Neural cell (in vitro differentiated cells): ENCODE data around the gene THRB. TPM values are rescaled to one million over a fixed set of nuclear protein-coding genes. Genes with fewer than 3 reads are reported as not detected.

Source experiments
- H2AFZ ChIP-seq: fragments of 200-600, 300-800 bp; sonication (generic), shearing (Covaris generic); 2 replicates; pipeline ENCODE4 v1.6.0; 2014; ENCODE audit warnings: low read depth, mild to moderate bottlenecking, antibody characterized with exemption, low read length, moderate library complexity
- H3F3A ChIP-seq: fragments of 200-600 bp; shearing (Covaris generic); 2 replicates; pipeline ENCODE4 v1.6.1; 2016; ENCODE audit warnings: mild to moderate bottlenecking, moderate library complexity, mixed read lengths, antibody characterized with exemption, low read length; ENCODE audit not compliant: insufficient read depth, poor library complexity, severe bottlenecking
- H3K27ac ChIP-seq: fragments of 200-600, 300-800 bp; sonication (generic), shearing (Covaris generic); 2 replicates; pipeline ENCODE4 v1.5.1; 2014; ENCODE audit warnings: mild to moderate bottlenecking, low read length, moderate library complexity
- H3K27me3 ChIP-seq: fragments of 300-800, 200-600 bp; sonication (generic), shearing (Covaris generic); 2 replicates; pipeline ENCODE4 v1.6.0; 2014; ENCODE audit warnings: mild to moderate bottlenecking, low read depth, low read length, moderate library complexity; ENCODE audit not compliant: insufficient read depth
- H3K36me3 ChIP-seq: fragments of 300-800, 200-600 bp; sonication (generic), shearing (Covaris generic); 2 replicates; pipeline ENCODE4 v1.5.1; 2014; ENCODE audit warnings: mild to moderate bottlenecking, antibody characterized with exemption, low read length, moderate library complexity; ENCODE audit not compliant: insufficient read depth
- H3K4me2 ChIP-seq: fragments of 300-800, 200-600 bp; sonication (generic), shearing (Covaris generic); 2 replicates; pipeline ENCODE4 v1.6.0; 2014; ENCODE audit warnings: mild to moderate bottlenecking, low read length
- H3K4me3 ChIP-seq: fragments of 300-800, 200-600 bp; sonication (generic), shearing (Covaris generic); 2 replicates; pipeline ENCODE4 v1.5.1; 2014; ENCODE audit warnings: mild to moderate bottlenecking, low read length, moderate library complexity
- H3K79me2 ChIP-seq: fragments of 200-600 bp; shearing (Covaris generic); replicated peaks from 2 replicates; pipeline ENCODE4 v1.6.0; 2014; ENCODE audit warnings: mild to moderate bottlenecking, low read length, moderate library complexity; ENCODE audit not compliant: insufficient read depth
- H3K9ac ChIP-seq: fragments of 300-800, 200-600 bp; sonication (generic), shearing (Covaris generic); 2 replicates; pipeline ENCODE4 v1.6.1; 2016; ENCODE audit warnings: mild to moderate bottlenecking, low read length, mixed read lengths
- H3K9me2 ChIP-seq: fragments of 200-600 bp; shearing (Covaris generic); 2 replicates; pipeline ENCODE4 v1.6.1; 2016; ENCODE audit warnings: mild to moderate bottlenecking, low read length, mixed read lengths; ENCODE audit not compliant: insufficient read depth
- H3K9me3 ChIP-seq: fragments of 200-600, 300-800 bp; sonication (generic), shearing (Covaris generic); 2 replicates; pipeline ENCODE4 v1.6.1; 2016; ENCODE audit warnings: mild to moderate bottlenecking, mixed run types, low read length, moderate library complexity, mixed read lengths
- H4K20me1 ChIP-seq: fragments of 200-600 bp; shearing (Covaris generic); 2 replicates; pipeline ENCODE4 v1.6.1; 2016; ENCODE audit warnings: mild to moderate bottlenecking, mixed run types; ENCODE audit not compliant: insufficient read depth
- EP300 ChIP-seq: fragments of 450-650 bp; conservative IDR thresholded peaks from 2 replicates; pipeline ENCODE4 v1.6.1; 2014; ENCODE audit warnings: antibody characterized with exemption, mild to moderate bottlenecking, moderate library complexity; ENCODE audit not compliant: poor library complexity, severe bottlenecking
- EZH2 ChIP-seq: fragments of 200-600, 300-800 bp; shearing (Covaris generic), sonication (generic); IDR thresholded peaks from 2 replicates; pipeline ENCODE4 v1.6.1; 2014; ENCODE audit warnings: antibody characterized with exemption, low read length, borderline replicate concordance, mild to moderate bottlenecking; ENCODE audit not compliant: insufficient read depth, poor library complexity, severe bottlenecking
- MXI1 ChIP-seq: fragments of 450-650 bp; conservative IDR thresholded peaks from 2 replicates; pipeline ENCODE4 v1.6.1; 2014; ENCODE audit warnings: antibody characterized with exemption, mild to moderate bottlenecking; ENCODE audit not compliant: poor library complexity, severe bottlenecking
- POLR2AphosphoS5 ChIP-seq: IDR thresholded peaks from 2 replicates; pipeline ENCODE4 v1.6.1; 2012
- RAD21 ChIP-seq: fragments of 450-650 bp; conservative IDR thresholded peaks from 2 replicates; pipeline ENCODE4 v1.6.1; 2014; ENCODE audit warnings: antibody characterized with exemption, mild to moderate bottlenecking, moderate library complexity
- SMC3 ChIP-seq: fragments of 450-650 bp; conservative IDR thresholded peaks from 2 replicates; pipeline ENCODE4 v1.6.1; 2014; ENCODE audit warnings: antibody characterized with exemption, mild to moderate bottlenecking, moderate library complexity; ENCODE audit not compliant: poor library complexity
- TAF1 ChIP-seq: IDR thresholded peaks from 2 replicates; pipeline ENCODE4 v1.6.1; 2012; ENCODE audit warnings: low read depth
- polyA plus RNA-seq: library from polyadenylated mRNA; depleted of rRNA; stranded (reverse); fragments of >200 nt; gene quantifications from 2 replicates; pipeline ENCODE4 v1.2.3, GENCODE V29; 2014
- TF ChIP-seq, protein P1 (sequence below): fragments of 450-650 bp; IDR thresholded peaks from 2 replicates; pipeline ENCODE4 v1.5.1; 2014; ENCODE audit warnings: antibody characterized with exemption, mild to moderate bottlenecking, moderate library complexity; ENCODE audit not compliant: poor library complexity, severe bottlenecking
- TF ChIP-seq, protein P2 (sequence below): IDR thresholded peaks from 2 replicates; pipeline ENCODE4 v1.6.1; 2012; ENCODE audit warnings: borderline replicate concordance

Gene THRB
- polyA plus RNA-seq, 1 donor from 2014 or later: 1.7 TPM

DNA sequence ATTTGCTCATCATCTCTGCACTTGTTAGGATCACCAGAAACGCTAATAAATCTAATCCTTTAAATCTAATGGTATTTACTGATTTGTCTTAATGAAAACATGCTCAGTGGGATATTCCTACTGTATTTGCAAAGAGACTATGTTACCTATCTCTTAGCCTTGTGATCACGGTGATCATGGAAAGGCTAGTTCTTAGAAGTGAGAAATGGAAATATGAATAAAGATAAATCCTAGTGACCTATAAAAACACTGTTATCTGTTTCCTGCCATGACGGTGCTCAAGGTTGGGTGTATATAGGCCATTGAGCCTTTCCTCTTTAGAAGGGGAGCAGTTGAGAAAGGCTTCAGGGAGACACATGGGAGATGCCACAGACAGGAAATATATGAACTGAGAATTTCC is 116.3 kb downstream of the THRB start:
- TF ChIP-seq MXI1 (no peak), RAD21 (no peak), POLR2AphosphoS5 (no peak), EP300 (no peak), EZH2 (no peak), SMC3 (no peak), TAF1 (no peak)
- TF ChIP-seq, protein P1, sequence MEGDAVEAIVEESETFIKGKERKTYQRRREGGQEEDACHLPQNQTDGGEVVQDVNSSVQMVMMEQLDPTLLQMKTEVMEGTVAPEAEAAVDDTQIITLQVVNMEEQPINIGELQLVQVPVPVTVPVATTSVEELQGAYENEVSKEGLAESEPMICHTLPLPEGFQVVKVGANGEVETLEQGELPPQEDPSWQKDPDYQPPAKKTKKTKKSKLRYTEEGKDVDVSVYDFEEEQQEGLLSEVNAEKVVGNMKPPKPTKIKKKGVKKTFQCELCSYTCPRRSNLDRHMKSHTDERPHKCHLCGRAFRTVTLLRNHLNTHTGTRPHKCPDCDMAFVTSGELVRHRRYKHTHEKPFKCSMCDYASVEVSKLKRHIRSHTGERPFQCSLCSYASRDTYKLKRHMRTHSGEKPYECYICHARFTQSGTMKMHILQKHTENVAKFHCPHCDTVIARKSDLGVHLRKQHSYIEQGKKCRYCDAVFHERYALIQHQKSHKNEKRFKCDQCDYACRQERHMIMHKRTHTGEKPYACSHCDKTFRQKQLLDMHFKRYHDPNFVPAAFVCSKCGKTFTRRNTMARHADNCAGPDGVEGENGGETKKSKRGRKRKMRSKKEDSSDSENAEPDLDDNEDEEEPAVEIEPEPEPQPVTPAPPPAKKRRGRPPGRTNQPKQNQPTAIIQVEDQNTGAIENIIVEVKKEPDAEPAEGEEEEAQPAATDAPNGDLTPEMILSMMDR: no peak
- TF ChIP-seq, protein P2, sequence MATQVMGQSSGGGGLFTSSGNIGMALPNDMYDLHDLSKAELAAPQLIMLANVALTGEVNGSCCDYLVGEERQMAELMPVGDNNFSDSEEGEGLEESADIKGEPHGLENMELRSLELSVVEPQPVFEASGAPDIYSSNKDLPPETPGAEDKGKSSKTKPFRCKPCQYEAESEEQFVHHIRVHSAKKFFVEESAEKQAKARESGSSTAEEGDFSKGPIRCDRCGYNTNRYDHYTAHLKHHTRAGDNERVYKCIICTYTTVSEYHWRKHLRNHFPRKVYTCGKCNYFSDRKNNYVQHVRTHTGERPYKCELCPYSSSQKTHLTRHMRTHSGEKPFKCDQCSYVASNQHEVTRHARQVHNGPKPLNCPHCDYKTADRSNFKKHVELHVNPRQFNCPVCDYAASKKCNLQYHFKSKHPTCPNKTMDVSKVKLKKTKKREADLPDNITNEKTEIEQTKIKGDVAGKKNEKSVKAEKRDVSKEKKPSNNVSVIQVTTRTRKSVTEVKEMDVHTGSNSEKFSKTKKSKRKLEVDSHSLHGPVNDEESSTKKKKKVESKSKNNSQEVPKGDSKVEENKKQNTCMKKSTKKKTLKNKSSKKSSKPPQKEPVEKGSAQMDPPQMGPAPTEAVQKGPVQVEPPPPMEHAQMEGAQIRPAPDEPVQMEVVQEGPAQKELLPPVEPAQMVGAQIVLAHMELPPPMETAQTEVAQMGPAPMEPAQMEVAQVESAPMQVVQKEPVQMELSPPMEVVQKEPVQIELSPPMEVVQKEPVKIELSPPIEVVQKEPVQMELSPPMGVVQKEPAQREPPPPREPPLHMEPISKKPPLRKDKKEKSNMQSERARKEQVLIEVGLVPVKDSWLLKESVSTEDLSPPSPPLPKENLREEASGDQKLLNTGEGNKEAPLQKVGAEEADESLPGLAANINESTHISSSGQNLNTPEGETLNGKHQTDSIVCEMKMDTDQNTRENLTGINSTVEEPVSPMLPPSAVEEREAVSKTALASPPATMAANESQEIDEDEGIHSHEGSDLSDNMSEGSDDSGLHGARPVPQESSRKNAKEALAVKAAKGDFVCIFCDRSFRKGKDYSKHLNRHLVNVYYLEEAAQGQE: no peak
- Histone ChIP-seq H3K27me3 (no peaks in the 10 kb centered on the region), H2AFZ (no peak overlapping the region), H3K9me3 (no peaks in the 10 kb centered on the region), H3K79me2 (no peaks in the 10 kb centered on the region), H3K36me3 (no peaks in the 10 kb centered on the region), H4K20me1 (no peaks in the 10 kb centered on the region), H3K4me2 (no peak overlapping the region), H3K4me3 (no peak overlapping the region), H3F3A (no peaks in the 10 kb centered on the region), H3K27ac (no peak overlapping the region), H3K9ac (no peak overlapping the region), H3K9me2 (no peaks in the 10 kb centered on the region)

DNA sequence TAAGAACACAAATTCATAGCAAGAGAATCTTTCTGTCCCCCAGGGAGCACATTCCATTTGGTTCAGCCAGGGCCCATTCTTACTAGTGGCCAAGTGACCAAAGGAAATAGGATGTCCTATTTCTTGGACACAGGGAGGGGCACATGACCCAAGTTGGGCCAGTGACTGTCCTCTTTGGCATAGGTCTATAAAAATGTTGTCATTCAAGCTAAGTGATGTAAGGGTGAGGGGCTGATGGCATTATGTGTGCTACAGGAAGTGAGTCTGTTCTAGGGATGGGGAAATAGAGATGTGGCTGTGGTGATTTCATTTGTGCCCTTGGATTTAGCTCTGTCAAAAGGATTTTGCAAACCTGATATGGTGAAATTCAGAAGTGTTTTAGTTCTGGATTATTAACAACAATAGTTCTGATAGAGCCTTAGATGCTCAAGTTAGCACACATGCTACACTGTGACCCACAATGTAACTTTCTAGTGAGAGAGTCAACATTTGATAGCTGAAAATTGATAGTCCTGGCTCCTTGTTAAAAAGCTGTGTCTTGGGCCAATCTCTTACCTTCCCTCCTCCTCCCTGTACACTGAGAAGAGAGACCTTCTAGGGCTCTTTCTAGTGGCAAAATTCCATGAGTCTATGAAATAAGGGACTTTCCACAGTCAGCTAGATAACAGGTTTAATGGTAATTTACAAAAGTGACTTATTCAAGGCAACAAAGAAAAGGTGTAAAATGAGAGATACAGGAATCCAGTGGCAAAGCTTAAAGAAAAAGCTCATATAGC is 117.2 kb downstream of the THRB start:
- Histone ChIP-seq H3K36me3 (no peaks in the 10 kb centered on the region), H3K27me3 (no peaks in the 10 kb centered on the region), H3K4me2 (no peak overlapping the region), H3K9me3 (no peaks in the 10 kb centered on the region), H3K79me2 (no peaks in the 10 kb centered on the region), H3K27ac (no peak overlapping the region), H2AFZ (no peak overlapping the region), H3K9ac (no peak overlapping the region), H3K4me3 (no peak overlapping the region), H3F3A (no peaks in the 10 kb centered on the region), H4K20me1 (no peaks in the 10 kb centered on the region), H3K9me2 (no peaks in the 10 kb centered on the region)
- TF ChIP-seq EP300 (no peak), TAF1 (no peak), POLR2AphosphoS5 (no peak), MXI1 (no peak), EZH2 (no peak), SMC3 (no peak), RAD21 (no peak)
- TF ChIP-seq, protein P2: no peak
- TF ChIP-seq, protein P1: no peak
